ENCODE data around the gene GRK1. TPM values are rescaled to one million over a fixed set of nuclear protein-coding genes. Genes with fewer than 3 reads are reported as not detected.

The GRK1 gene
- total RNA-seq, 2 donors from 2014 or later: 0.10 TPM; not detected in 1

- H3K36me3 ChIP-seq: no peaks in the 10 kb centered on the region
- no peak for DNase-seq
- intact Hi-C loops (cut with DNase I): no loop called here
- no peaks in the 10 kb centered on the region for H3K4me1 ChIP-seq
- no peaks in the 10 kb centered on the region for H3K27me3 ChIP-seq
- no peak for TF ChIP-seq CTCF (IDR thresholded peaks at IDR 0.05)
- H3K4me3 ChIP-seq: no peak overlapping the region
- no peak overlapping the region for H3K9ac ChIP-seq (ENCODE audit: low read depth in 2 of 2, low read length in 2 of 2)
- H3K27ac ChIP-seq: no peak overlapping the region
- H3K9me3 ChIP-seq: no peaks in the 10 kb centered on the region
Measured at GRCh38 chr13:113771709-113772331, 104.8 kb downstream of the GRK1 start.

- no peak for TF ChIP-seq CTCF (IDR thresholded peaks at IDR 0.05)
- Histone ChIP-seq H3K4me3 (no peak overlapping the region), H3K36me3 (no peaks in the 10 kb centered on the region), H3K9me3 (no peaks in the 10 kb centered on the region), H3K27ac (no peak overlapping the region), H3K27me3 (peaks cover 6% of the 10 kb centered on the region), H3K4me1 (no peaks in the 10 kb centered on the region), H3K9ac (ENCODE audit: low read depth in 2 of 2, low read length in 2 of 2) (no peak overlapping the region)
- intact Hi-C loops (cut with DNase I): no loop called here
- no peak for DNase-seq
Measured at GRCh38 chr13:113774177-113775107, 107.4 kb downstream of the GRK1 start.

- Histone ChIP-seq H3K4me3 (no peak overlapping the region), H3K9me3 (no peaks in the 10 kb centered on the region), H3K27ac (no peak overlapping the region), H3K4me1 (no peaks in the 10 kb centered on the region), H3K27me3 (peaks cover 6% of the 10 kb centered on the region), H3K36me3 (no peaks in the 10 kb centered on the region), H3K9ac (ENCODE audit: low read depth in 2 of 2, low read length in 2 of 2) (no peak overlapping the region)
- no peak for DNase-seq
- intact Hi-C loops (cut with DNase I): no loop called here
- no peak for TF ChIP-seq CTCF (IDR thresholded peaks at IDR 0.05)
Measured at GRCh38 chr13:113775451-113776145, 108.6 kb downstream of the GRK1 start.

GRCh38 chr13:113776231-113777125 is 109.5 kb downstream of the GRK1 start:
- Histone ChIP-seq H3K27me3 (peaks cover 6% of the 10 kb centered on the region), H3K9ac (ENCODE audit: low read depth in 2 of 2, low read length in 2 of 2) (no peak overlapping the region), H3K4me1 (no peaks in the 10 kb centered on the region), H3K4me3 (no peak overlapping the region), H3K27ac (no peak overlapping the region), H3K9me3 (no peaks in the 10 kb centered on the region), H3K36me3 (no peaks in the 10 kb centered on the region)
- intact Hi-C loops (cut with DNase I): no loop called here
- no peak for DNase-seq
- no peak for TF ChIP-seq CTCF (IDR thresholded peaks at IDR 0.05)
